ENCODE results near the gene WDR31. TPM values are rescaled to one million over a fixed set of nuclear protein-coding genes. Genes with fewer than 3 reads are reported as not detected.

The WDR31 gene
- polyA plus RNA-seq, 1 donor (not counting 4 experiments of a cell fraction or from before 2014, with no cell fraction given) = 0.94 TPM

DNA sequence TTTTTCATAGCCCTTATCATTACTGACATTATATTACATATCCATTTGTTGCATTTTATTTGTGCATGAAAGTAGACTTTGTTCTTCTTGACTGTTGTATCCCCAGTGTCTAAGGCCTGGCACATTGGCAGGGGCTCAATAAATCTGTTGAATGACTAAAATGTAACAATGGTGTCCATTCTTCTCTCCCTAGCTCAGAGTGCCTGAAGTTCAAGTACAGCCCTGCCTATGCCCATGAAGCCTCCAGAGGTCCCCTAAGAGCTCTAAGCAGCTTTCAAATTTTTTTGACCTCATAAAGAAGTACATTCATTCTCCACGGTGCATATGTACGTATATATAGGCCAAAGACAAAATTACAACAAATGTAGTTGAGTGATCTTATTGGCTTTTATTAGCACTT, 5.1 kb upstream of the WDR31 start:
- Histone ChIP-seq H3K36me3 (ENCODE audit: control insufficient read depth in 2 of 2, extremely low read depth in 1 of 2, insufficient read depth in 2 of 2, low read length in 2 of 2) (no peaks in the 10 kb centered on the region), H3K4me3 (ENCODE audit: control insufficient read depth in 2 of 3, extremely low read depth in 1 of 3, insufficient read depth in 2 of 3, low read depth in 1 of 3, low read length in 3 of 3) (no peak overlapping the region), H3K9me3 (ENCODE audit: control insufficient read depth, low read depth, low read length) (no peaks in the 10 kb centered on the region), H3K27me3 (ENCODE audit: control insufficient read depth, extremely low read depth, insufficient read depth, low read length) (peaks cover 18% of the 10 kb centered on the region), H2AFZ (ENCODE audit: control insufficient read depth, low read length) (no peak overlapping the region), H4K20me1 (ENCODE audit: control insufficient read depth, extremely low read depth, insufficient read depth, low read length) (no peaks in the 10 kb centered on the region), H3K4me1 (ENCODE audit: control insufficient read depth, extremely low read depth, insufficient read depth, low read length) (peaks cover 14% of the 10 kb centered on the region), H3K4me2 (ENCODE audit: control insufficient read depth, extremely low read depth, insufficient read depth, low read depth, low read length) (no peak overlapping the region), H3K9me1 (ENCODE audit: control insufficient read depth, extremely low read depth, insufficient read depth, low read length) (no peaks in the 10 kb centered on the region), H3K79me2 (ENCODE audit: control insufficient read depth, insufficient read depth, low read length) (no peaks in the 10 kb centered on the region), H3K27ac (ENCODE audit: control insufficient read depth, insufficient read depth, low read length) (no peak overlapping the region), H3K9ac (ENCODE audit: control insufficient read depth, extremely low read depth, insufficient read depth, low read length) (no peak overlapping the region)
- FAIRE-seq (no peak), DNase-seq (ENCODE audit: low read depth, low spot score) (no peak)
- dilution Hi-C loops (cut with MboI; ENCODE audit: extremely low pct_ligation_motif_present, low sequenced_read_pairs) = loop anchor here (10.0 kb wide), 1 partner anchor 60 kb away; the partner anchor contains the start of gene ALAD
- no peak for TF ChIP-seq EZH2 (IDR thresholded peaks at IDR 0.05; ENCODE audit: low read length)
- TF ChIP-seq, protein P1, sequence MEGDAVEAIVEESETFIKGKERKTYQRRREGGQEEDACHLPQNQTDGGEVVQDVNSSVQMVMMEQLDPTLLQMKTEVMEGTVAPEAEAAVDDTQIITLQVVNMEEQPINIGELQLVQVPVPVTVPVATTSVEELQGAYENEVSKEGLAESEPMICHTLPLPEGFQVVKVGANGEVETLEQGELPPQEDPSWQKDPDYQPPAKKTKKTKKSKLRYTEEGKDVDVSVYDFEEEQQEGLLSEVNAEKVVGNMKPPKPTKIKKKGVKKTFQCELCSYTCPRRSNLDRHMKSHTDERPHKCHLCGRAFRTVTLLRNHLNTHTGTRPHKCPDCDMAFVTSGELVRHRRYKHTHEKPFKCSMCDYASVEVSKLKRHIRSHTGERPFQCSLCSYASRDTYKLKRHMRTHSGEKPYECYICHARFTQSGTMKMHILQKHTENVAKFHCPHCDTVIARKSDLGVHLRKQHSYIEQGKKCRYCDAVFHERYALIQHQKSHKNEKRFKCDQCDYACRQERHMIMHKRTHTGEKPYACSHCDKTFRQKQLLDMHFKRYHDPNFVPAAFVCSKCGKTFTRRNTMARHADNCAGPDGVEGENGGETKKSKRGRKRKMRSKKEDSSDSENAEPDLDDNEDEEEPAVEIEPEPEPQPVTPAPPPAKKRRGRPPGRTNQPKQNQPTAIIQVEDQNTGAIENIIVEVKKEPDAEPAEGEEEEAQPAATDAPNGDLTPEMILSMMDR (optimal IDR thresholded peaks at IDR 0.05 in 1 of 3, IDR thresholded peaks at IDR 0.05 in 1 of 3, conservative IDR thresholded peaks at IDR 0.05 in 1 of 3; ENCODE audit: extremely low read depth in 1 of 3, insufficient read depth in 2 of 3, low read length in 3 of 3) = no peak

DNA sequence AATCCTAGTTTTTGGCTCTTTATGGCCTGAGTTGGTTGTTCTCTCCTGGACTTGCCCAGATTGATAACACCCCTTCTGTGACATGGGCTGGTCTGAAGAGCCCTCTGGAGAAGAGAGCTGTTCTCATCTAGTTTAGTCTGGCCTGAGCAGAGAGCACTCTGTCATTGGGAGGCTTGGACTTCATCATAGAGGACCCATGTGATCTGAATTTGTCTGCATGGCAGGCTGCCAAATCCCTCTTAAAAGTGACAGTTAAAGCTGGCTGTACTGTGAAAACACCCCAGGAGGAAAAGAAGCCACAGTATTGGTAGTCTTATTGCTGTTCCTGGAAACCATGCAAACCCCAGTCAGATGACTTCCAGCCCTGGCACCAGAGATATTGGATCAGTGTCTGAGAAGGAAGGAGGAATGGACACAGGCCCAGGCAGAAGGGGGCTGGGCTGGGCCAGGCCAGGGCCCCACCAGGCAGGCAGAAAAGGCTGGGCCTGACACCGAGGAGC, 3.7 kb upstream of the WDR31 start:
- Histone ChIP-seq H3K36me3 (ENCODE audit: control insufficient read depth in 2 of 2, extremely low read depth in 1 of 2, insufficient read depth in 2 of 2, low read length in 2 of 2) (no peaks in the 10 kb centered on the region), H3K9ac (ENCODE audit: control insufficient read depth, extremely low read depth, insufficient read depth, low read length) (no peak overlapping the region), H3K79me2 (ENCODE audit: control insufficient read depth, insufficient read depth, low read length) (no peaks in the 10 kb centered on the region), H3K4me3 (ENCODE audit: control insufficient read depth in 2 of 3, extremely low read depth in 1 of 3, insufficient read depth in 2 of 3, low read depth in 1 of 3, low read length in 3 of 3) (no peak overlapping the region), H3K27me3 (ENCODE audit: control insufficient read depth, extremely low read depth, insufficient read depth, low read length) (peaks cover 4% of the 10 kb centered on the region), H3K4me2 (ENCODE audit: control insufficient read depth, extremely low read depth, insufficient read depth, low read depth, low read length) (no peak overlapping the region), H3K27ac (ENCODE audit: control insufficient read depth, insufficient read depth, low read length) (no peak overlapping the region), H3K9me3 (ENCODE audit: control insufficient read depth, low read depth, low read length) (no peaks in the 10 kb centered on the region), H3K9me1 (ENCODE audit: control insufficient read depth, extremely low read depth, insufficient read depth, low read length) (no peaks in the 10 kb centered on the region), H4K20me1 (ENCODE audit: control insufficient read depth, extremely low read depth, insufficient read depth, low read length) (no peaks in the 10 kb centered on the region), H3K4me1 (ENCODE audit: control insufficient read depth, extremely low read depth, insufficient read depth, low read length) (peaks cover 18% of the 10 kb centered on the region), H2AFZ (ENCODE audit: control insufficient read depth, low read length) (no peak overlapping the region)
- no peak for DNase-seq (ENCODE audit: low read depth, low spot score)
- FAIRE-seq = no peak
- dilution Hi-C loops (cut with MboI; ENCODE audit: extremely low pct_ligation_motif_present, low sequenced_read_pairs) = loop anchor here (10.0 kb wide), 1 partner anchor 61 kb away; the partner anchor contains the start of gene ALAD
- no peak for TF ChIP-seq EZH2 (IDR thresholded peaks at IDR 0.05; ENCODE audit: low read length)
- TF ChIP-seq, protein P1 (optimal IDR thresholded peaks at IDR 0.05 in 1 of 3, IDR thresholded peaks at IDR 0.05 in 1 of 3, conservative IDR thresholded peaks at IDR 0.05 in 1 of 3; ENCODE audit: extremely low read depth in 1 of 3, insufficient read depth in 2 of 3, low read length in 3 of 3) = no peak

All from keratinocyte (primary cell).